Smooth muscle cell of the brain vasculature (primary cell): Measurements from ENCODE around the gene COBLL1.

Experiments used
- DNase-seq: peaks from one replicate; pipeline ENCODE4 v3.0.0-alpha.2; 2012; ENCODE audit warnings: low read depth, low spot score

Gene COBLL1

DNA sequence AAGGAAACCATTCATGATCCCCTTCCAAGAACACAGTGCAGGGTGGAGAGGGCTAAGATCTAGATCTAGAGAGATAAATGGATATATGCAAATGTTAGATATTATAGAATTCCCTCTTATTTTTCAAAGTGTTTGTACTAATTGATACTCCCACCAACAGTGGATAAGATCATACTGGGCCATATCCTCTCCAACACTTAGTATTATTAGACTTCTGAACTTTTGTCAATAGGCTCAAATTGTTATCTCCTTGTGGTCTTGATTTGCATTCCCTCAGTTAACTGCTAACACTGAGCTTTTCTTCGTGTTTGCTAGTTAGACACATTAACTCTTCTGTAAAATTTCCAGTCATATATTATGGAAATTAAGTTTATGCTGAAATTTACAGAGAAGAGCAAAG, 163.9 kb downstream of the COBLL1 start:
- DNase-seq, result no peak

DNA sequence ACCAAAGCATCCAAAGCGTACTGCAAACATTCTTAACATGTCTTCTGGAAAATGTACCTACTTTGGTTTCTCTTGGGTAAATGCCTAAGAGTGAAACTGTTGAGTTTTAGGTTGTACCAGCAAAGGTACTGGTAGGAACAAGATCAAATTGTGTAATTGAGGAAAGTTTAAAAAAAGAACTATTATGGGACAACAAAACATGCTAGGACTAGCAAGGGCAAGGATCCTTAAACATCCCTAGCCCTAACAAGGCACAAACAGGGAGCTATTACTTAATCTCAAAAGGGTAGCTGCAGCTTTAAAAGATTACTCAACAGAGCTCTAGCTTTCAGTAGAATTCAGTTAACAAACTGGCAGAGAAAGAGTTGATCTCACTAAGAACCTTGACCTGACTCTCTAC, 164.4 kb downstream of the COBLL1 start:
- no peak for DNase-seq

DNA sequence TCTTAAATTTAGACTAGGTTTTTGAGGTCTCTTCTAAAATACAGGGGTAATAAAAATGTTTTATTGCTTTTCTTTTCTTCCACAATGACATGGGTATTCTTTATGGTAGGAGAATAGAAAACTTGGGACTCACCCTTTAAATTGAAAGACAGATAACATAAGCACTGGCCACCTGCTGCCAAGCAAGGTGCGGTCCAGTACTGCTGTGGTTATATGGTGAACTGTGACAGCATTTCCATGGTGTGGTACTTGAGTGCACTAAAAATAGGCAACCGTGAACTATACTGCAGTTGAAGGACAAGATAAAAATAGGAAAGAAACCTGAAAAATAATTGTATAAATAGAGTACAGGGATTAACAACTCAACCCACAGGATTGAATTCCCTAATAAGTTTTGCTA, 165.9 kb downstream of the COBLL1 start:
- no peak for DNase-seq

DNA sequence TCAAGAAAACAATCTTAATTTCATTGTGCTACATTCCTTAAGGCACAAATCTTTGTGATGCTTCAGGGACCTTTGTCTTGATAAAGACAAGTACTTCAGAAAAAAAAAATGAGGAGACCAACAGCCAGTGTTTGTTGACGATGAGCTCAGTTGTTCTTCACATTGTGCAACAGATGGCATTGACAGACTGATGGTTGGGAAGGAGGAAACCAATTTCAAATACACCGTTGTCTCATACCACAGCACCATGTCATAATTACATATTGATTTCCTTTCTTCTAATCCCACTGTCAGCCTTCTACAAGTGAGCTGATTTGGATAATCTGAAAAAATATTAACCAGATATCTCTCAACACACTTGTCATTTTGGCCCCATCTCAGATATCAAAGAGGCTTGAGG, 166.6 kb downstream of the COBLL1 start:
- no peak for DNase-seq

GRCh38 chr2:164671664-164672396, 169.8 kb downstream of the COBLL1 start:
- no peak for DNase-seq

GRCh38 chr2:164669291-164669690, 172.3 kb downstream of the COBLL1 start:
- DNase-seq, result no peak

GRCh38 chr2:164667566-164667965, 174.1 kb downstream of the COBLL1 start:
- no peak for DNase-seq

DNA sequence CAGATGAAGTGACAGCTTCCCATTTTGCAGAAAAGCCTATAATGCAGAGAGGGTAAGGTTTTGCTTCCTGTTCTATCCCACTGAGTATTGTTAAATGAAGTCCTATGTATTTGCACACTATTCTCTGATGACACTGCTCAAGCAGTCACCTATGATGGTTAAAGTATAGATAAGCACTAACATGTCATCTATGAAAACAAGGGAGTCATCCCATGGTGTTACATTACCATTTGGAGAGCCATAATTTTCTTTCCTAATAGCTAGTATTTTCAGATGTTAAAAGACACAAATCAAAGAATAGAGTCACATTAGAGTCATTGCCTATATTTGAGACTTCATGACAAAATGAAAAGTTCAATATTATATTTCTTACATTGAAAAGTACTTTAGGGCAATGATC, 177.6 kb downstream of the COBLL1 start:
- no peak for DNase-seq

GRCh38 chr2:164662868-164663631, 178.6 kb downstream of the COBLL1 start:
- DNase-seq, result no peak

- DNase-seq, result no peak
Measured at GRCh38 chr2:164662066-164662465, 179.6 kb downstream of the COBLL1 start.

DNA sequence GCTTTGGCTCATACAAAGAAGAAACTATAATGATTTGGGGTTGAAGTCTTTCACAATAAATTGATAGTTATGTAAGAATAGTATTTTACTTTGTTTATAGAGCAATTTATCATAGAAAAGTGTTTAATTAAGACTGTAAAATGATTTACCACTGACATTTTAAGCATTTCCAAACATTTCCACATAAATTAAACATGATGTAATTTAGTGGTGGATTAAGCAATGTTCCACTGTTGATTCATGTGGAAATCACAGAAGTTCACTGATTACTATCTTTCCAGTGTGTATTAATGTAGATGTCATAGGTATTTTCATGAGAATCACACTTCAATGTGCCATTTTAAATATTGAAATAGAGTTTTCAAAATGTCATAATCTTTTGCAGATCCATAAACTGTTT, 180.3 kb downstream of the COBLL1 start:
- DNase-seq, result no peak

DNA sequence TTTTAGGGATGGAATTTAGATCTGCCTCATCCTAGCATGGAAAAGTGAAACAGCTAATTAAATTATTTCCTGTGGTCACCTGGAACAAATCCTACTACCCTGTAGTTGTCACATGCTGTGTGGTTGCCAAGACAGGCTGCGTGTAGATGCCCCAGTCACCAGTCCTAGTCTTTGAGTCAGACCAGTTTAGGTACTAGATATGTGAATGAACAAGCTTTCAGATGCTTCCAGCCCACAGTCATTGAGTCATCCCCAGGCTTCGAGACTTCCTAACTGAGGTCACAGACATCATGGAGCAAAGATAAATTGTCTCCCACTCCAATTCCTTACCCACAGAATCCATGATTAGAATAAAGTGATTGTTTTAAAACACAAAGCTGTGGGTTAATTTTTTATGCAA, 184.5 kb downstream of the COBLL1 start:
- DNase-seq, result no peak

DNA sequence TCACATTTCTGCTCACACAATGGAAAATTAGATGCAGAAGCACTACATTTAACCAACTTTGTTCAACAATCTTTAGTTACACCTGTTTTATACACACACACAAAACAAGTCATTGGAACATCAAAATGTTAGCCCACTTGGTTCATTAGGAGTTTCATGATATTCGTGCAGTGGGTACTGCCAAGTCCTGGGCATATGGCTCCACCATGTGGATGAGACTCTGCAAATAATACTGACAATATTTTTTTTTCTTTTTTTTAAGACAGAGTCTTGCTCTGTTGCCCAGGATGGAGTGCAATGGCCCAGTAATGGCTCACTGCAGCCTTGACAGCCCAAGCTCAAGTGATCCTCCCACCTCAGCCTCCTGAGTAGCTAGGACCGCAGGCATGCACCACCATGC, 185.9 kb downstream of the COBLL1 start:
- no peak for DNase-seq

- DNase-seq, result no peak
Measured at GRCh38 chr2:164655336-164655735, 186.3 kb downstream of the COBLL1 start.

GRCh38 chr2:164651361-164651760, 190.3 kb downstream of the COBLL1 start:
- DNase-seq, result no peak

DNA sequence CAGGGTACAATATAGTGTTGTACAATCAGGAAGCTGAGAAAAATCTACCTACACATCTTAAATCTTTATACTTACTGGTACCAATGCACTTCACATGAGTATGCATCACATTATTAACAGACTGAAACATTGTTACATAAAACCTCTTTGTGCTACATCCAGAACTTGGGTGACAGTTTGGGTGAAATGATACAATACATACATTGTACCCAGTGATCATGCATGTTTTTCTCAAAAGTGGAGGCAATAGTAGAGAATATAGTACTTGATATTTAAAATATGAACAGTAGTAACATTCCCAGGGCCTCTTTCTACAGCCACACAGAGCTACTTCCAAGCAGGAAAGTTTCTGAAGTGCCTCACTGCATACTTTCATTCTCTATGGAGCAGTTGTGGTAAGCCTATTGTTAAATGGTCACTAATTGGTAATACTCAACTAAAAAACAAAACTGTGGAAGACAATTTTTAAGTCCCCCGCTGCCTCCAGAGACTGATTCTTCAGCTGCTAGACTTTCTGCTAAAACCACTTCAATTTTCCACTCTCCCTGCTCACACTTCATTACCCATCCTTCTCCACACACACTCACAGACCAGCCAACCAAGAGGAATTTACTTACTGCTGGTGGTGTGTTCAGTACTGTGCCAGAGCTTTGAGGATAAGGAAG, 197.5 kb downstream of the COBLL1 start:
- DNase-seq, result no peak

DNA sequence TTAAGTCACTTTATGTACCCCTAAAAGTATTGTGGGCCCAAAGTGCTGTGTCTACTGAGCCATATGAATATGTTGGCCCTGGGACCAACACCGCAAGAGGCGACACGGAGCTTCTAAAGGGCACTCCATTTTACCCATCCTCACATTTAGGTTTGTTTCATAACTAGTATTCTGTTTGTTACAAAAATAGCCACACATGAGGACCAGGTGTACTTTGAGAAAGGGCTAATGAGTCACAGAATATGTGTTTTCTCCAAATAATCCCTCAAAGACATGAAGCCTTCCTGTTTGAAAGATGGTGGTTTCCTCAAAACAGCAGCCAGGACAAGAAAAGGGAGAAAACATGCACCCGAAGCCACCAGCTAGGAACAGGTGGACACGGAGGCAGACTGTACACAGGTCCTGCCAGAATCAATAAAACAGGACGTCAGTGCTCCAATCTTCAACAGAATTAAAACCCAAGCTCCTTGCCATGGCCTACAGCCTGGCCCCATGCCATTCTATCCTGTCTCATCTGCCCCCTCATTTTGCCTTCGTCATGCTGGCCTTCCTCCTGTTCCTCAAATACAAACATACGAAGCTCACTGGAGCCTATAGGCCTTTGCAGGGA, 198.6 kb downstream of the COBLL1 start:
- no peak for DNase-seq

- DNase-seq, result no peak
Measured at GRCh38 chr2:164642268-164642667, 199.4 kb downstream of the COBLL1 start.
